ENCODE measurements around the gene FBLL1. TPM values are rescaled to one million over a fixed set of nuclear protein-coding genes. Genes with fewer than 3 reads are reported as not detected.
A peak's percentile ranks its signal among the peaks of the same experiment; 100 is the strongest.
"Not testable (repeated sequence)": the region's sequence is repeated elsewhere in the genome, so short reads cannot be mapped to it uniquely, and the experiment has no call there.

FBLL1 gene
- polyA plus RNA-seq, 4 donors = 0.21 to 1.2 (median 0.69) TPM

- no peak for DNase-seq (ENCODE audit: low read depth in 4 of 4, low spot score in 3 of 4)
Observed at GRCh38 chr5:168550656-168551055, 21.6 kb downstream of the FBLL1 start.

- DNase-seq (ENCODE audit: low read depth in 4 of 4, low spot score in 3 of 4) = no peak
Observed at GRCh38 chr5:168552146-168552545, 23.0 kb downstream of the FBLL1 start.

- DNase-seq (ENCODE audit: low read depth in 4 of 4, low spot score in 3 of 4) = no peak
Observed at GRCh38 chr5:168553377-168554130, 24.4 kb downstream of the FBLL1 start.

- no peak for DNase-seq (ENCODE audit: low read depth in 4 of 4, low spot score in 3 of 4)
Observed at GRCh38 chr5:168557389-168557788, 28.3 kb downstream of the FBLL1 start.

GRCh38 chr5:168562279-168562678 is 33.2 kb downstream of the FBLL1 start:
- DNase-seq (ENCODE audit: low read depth in 4 of 4, low spot score in 3 of 4) = no peak

GRCh38 chr5:168563959-168564358 is 34.9 kb downstream of the FBLL1 start:
- no peak for DNase-seq (ENCODE audit: low read depth in 4 of 4, low spot score in 3 of 4)

- DNase-seq (ENCODE audit: low read depth in 4 of 4, low spot score in 3 of 4) = no peak
Observed at GRCh38 chr5:168568738-168569137, 39.6 kb downstream of the FBLL1 start.

- no peak for DNase-seq (ENCODE audit: low read depth in 4 of 4, low spot score in 3 of 4)
Observed at GRCh38 chr5:168570490-168571328, 41.6 kb downstream of the FBLL1 start.

GRCh38 chr5:168573663-168574062 is 44.6 kb downstream of the FBLL1 start:
- not testable (repeated sequence) for DNase-seq (ENCODE audit: low read depth in 4 of 4, low spot score in 3 of 4)

GRCh38 chr5:168574156-168574555 is 45.1 kb downstream of the FBLL1 start:
- DNase-seq (ENCODE audit: low read depth in 4 of 4, low spot score in 3 of 4) = not testable (repeated sequence)

GRCh38 chr5:168575391-168576372 is 46.6 kb downstream of the FBLL1 start:
- DNase-seq (ENCODE audit: low read depth in 4 of 4, low spot score in 3 of 4) = no peak

- DNase-seq (ENCODE audit: low read depth in 4 of 4, low spot score in 3 of 4) = no peak
Observed at GRCh38 chr5:168578006-168578405, 48.9 kb downstream of the FBLL1 start.

GRCh38 chr5:168578538-168579487 is 49.7 kb downstream of the FBLL1 start, which contains the start of gene PANK3:
Gene PANK3, minus strand, starts transcription at chr5:168579368. Its CDS starts 85 bp downstream, at chr5:168579283.
- DNase-seq (ENCODE audit: low read depth in 4 of 4, low spot score in 3 of 4) = peak; percentile 39 to 55 (median 45)

- DNase-seq (ENCODE audit: low read depth in 4 of 4, low spot score in 3 of 4) = peak; percentile 96 to 98 (median 97)
Observed at GRCh38 chr5:168579488-168580226, 50.6 kb downstream of the FBLL1 start.

- DNase-seq (ENCODE audit: low read depth in 4 of 4, low spot score in 3 of 4) = no peak
Observed at GRCh38 chr5:168580227-168580508, 51.1 kb downstream of the FBLL1 start.
